ENCODE data around the gene CARM1.
"Not testable (repeated sequence)": the region's sequence is repeated elsewhere in the genome, so short reads cannot be mapped to it uniquely, and the experiment has no call there.

CARM1 gene

GRCh38 chr19:10876459-10877240 lies 5.3 kb downstream of the CARM1 start:
- Histone ChIP-seq H3K4me3 (ENCODE audit: low read depth, low read length) (no peak overlapping the region), H3K9me3 (ENCODE audit: severe bottlenecking) (no peaks in the 10 kb centered on the region), H3K27ac (no peak overlapping the region), H3K27me3 (ENCODE audit: insufficient read depth, low read depth, severe bottlenecking) (no peaks in the 10 kb centered on the region), H3K36me3 (peaks cover 46% of the 10 kb centered on the region)
- no peak for DNase-seq
- TF ChIP-seq CTCF (IDR thresholded peaks at IDR 0.05; ENCODE audit: low read depth, low read length) = no peak

DNA sequence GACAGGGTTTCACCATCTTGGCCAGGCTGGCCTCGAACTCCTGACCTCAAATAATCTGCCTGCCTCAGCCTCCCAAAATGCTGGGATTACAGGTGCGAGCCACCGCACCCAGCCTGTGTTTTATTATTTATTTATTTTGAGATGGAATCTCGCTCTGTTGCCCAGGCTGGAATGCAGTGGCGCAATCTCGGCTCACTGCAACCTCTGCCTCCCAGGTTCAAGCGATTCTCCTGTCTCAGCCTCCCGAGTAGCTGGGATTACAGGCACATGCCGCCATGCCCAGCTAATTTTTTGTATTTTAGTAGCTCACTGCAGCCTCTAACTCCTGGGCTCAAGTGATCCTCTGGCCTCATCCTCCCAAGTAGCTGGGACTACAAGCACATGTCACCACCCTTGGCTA lies 6.3 kb downstream of the CARM1 start:
- peaks cover 46% of the 10 kb centered on the region for H3K36me3 ChIP-seq
- H3K4me3 ChIP-seq (ENCODE audit: low read depth, low read length); H3K9me3 ChIP-seq (ENCODE audit: severe bottlenecking); DNase-seq; H3K27ac ChIP-seq; H3K27me3 ChIP-seq (ENCODE audit: insufficient read depth, low read depth, severe bottlenecking): not testable (repeated sequence)

DNA sequence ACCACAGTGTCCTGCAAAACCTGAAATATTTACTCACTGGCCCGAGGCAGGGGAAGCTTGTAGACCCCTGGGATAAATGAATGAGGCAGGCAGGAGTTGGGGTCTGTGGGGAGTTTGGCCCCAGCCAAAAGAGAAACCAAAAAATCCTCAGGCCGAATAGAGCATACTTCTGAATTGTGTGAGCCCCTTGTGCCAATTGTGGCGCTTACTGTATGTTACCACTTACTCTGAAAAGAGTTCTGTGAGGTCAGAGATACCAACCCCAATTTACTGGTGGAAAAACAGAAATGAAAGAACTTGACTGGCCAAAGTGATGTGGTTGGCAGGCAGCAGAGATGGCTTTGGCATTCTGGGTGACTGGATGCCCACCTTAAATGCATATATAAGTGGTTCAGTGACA lies 6.9 kb downstream of the CARM1 start:
- Histone ChIP-seq H3K27me3 (ENCODE audit: insufficient read depth, low read depth, severe bottlenecking) (no peaks in the 10 kb centered on the region), H3K9me3 (ENCODE audit: severe bottlenecking) (no peaks in the 10 kb centered on the region), H3K36me3 (peaks cover 44% of the 10 kb centered on the region), H3K4me3 (ENCODE audit: low read depth, low read length) (no peak overlapping the region), H3K27ac (no peak overlapping the region; the same call in 1 of the 2 replicates)
- no peak for TF ChIP-seq CTCF (IDR thresholded peaks at IDR 0.05; ENCODE audit: low read depth, low read length)
- no peak for DNase-seq

DNA sequence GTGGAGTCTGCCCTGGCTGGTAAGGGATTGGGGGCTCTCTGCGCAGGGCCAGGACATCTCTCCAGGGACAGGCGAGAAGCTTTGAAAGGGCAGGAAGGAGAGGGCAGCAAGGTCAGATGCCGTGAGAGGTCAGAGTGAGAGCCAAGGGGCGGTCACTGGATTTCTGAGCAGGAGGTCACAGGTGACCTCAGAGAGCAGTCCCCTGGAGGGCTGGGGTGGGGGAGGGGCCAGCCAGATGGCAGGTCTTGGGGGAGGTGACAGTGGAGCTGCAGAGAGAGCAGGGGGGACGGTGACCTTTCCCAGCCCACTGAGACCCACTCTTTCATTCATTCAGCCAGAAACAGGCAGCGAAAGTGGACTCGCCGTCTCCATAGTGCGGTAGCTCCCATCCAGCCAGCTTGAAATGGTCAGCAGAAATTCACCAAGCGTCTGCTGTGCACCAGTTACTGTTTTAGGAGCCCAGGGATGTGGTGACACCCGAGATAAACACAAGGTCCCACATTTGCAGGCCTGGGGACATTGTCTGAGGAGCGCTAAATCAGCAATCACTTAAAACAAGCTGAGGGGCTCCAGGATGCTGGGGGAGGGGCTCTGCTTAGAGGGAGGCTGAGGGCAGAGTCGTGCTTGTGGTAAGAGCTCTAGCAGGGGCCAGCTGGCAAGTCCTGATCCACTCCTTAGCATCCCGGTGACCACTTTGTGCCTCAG lies 10.2 kb downstream of the CARM1 start:
- no peaks in the 10 kb centered on the region for H3K9me3 ChIP-seq (ENCODE audit: severe bottlenecking)
- peak overlapping the region; percentile 88 for H3K27ac ChIP-seq
- H3K27me3 ChIP-seq (ENCODE audit: insufficient read depth, low read depth, severe bottlenecking) = no peaks in the 10 kb centered on the region
- TF ChIP-seq CTCF (IDR thresholded peaks at IDR 0.05; ENCODE audit: low read depth, low read length) = no peak
- H3K36me3 ChIP-seq = peaks cover 35% of the 10 kb centered on the region
- no peak overlapping the region for H3K4me3 ChIP-seq (ENCODE audit: low read depth, low read length)
- DNase-seq = peak; percentile 88

DNA sequence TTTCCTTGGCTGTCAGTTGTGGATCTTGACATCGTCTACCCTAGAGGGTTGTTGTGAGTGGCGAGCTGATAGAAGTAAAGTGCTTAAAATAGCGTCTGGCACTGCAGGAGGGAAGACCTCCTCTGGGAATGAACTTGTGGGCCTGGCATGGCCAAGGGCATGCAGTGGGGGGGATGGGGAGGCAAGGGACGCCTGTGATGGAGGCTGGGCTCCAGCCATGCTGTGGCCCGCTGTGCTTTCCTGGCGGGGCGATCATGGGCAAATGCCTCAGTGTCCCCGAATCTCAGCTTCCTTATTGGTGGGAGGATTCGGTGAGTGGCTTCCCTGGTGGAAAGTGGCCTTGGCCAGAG lies 10.7 kb downstream of the CARM1 start:
- TF ChIP-seq CTCF (IDR thresholded peaks at IDR 0.05; ENCODE audit: low read depth, low read length) = no peak
- Histone ChIP-seq H3K27ac (peak overlapping the region; percentile 88), H3K9me3 (ENCODE audit: severe bottlenecking) (no peaks in the 10 kb centered on the region), H3K27me3 (ENCODE audit: insufficient read depth, low read depth, severe bottlenecking) (no peaks in the 10 kb centered on the region), H3K36me3 (peaks cover 34% of the 10 kb centered on the region), H3K4me3 (ENCODE audit: low read depth, low read length) (no peak overlapping the region)
- DNase-seq = no peak

GRCh38 chr19:10884274-10884673 lies 12.9 kb downstream of the CARM1 start:
- Histone ChIP-seq H3K9me3 (ENCODE audit: severe bottlenecking) (no peaks in the 10 kb centered on the region), H3K36me3 (peaks cover 28% of the 10 kb centered on the region), H3K4me3 (ENCODE audit: low read depth, low read length) (no peak overlapping the region), H3K27ac (peak overlapping the region; percentile 53), H3K27me3 (ENCODE audit: insufficient read depth, low read depth, severe bottlenecking) (no peaks in the 10 kb centered on the region)
- DNase-seq = no peak
- TF ChIP-seq CTCF (IDR thresholded peaks at IDR 0.05; ENCODE audit: low read depth, low read length) = no peak
